GM06990 (cell line): ENCODE data around the gene IFITM10.

Source experiments
- DNase-seq: peaks from one replicate; pipeline ENCODE4 v3.0.0-alpha.2; 2011; ENCODE audit not compliant: insufficient read length; ENCODE audit errors: extremely low read depth
- H3K27me3 ChIP-seq: replicated peaks from 2 replicates; pipeline ENCODE4 v1.6.0; 2011; ENCODE audit warnings: low read length; ENCODE audit not compliant: control insufficient read depth, insufficient read depth
- H3K36me3 ChIP-seq: 2 replicates; pipeline ENCODE4 v1.5.1; 2011; ENCODE audit warnings: low read length; ENCODE audit not compliant: control insufficient read depth, insufficient read depth
- H3K4me3 ChIP-seq: replicated peaks from 2 replicates; pipeline ENCODE4 v1.5.1; 2011; ENCODE audit warnings: low read depth, mild to moderate bottlenecking, control low read depth, low read length
- CTCF ChIP-seq: IDR thresholded peaks from 2 replicates; pipeline ENCODE4 v1.5.1; 2011; ENCODE audit warnings: low read length, control low read depth, mild to moderate bottlenecking, inconsistent platforms; ENCODE audit not compliant: insufficient read depth, poor library complexity, severe bottlenecking

IFITM10 gene

GRCh38 chr11:1782031-1782590 lies 31.7 kb upstream of the IFITM10 start:
- no peak for DNase-seq
- TF ChIP-seq CTCF = no peak
- no peaks in the 10 kb centered on the region for H3K36me3 ChIP-seq

GRCh38 chr11:1781593-1781975 lies 31.2 kb upstream of the IFITM10 start:
- Histone ChIP-seq H3K4me3 (no peak overlapping the region), H3K36me3 (no peaks in the 10 kb centered on the region), H3K27me3 (no peaks in the 10 kb centered on the region; the same call in 1 of the 2 replicates)
- TF ChIP-seq CTCF = no peak
- no peak for DNase-seq

More at GRCh38 chr11:1782031-1782590, 31.7 kb upstream of the IFITM10 start:
- H3K27me3 ChIP-seq = no peaks in the 10 kb centered on the region; the same call in 1 of the 2 replicates
- H3K4me3 ChIP-seq = no peak overlapping the region

GRCh38 chr11:1780700-1781592 lies 30.6 kb upstream of the IFITM10 start:
- no peak for DNase-seq
- no peak for TF ChIP-seq CTCF
- no peak overlapping the region for H3K4me3 ChIP-seq
- H3K36me3 ChIP-seq = no peaks in the 10 kb centered on the region
- no peaks in the 10 kb centered on the region; the same call in 1 of the 2 replicates for H3K27me3 ChIP-seq

- TF ChIP-seq CTCF = no peak
- H3K27me3 ChIP-seq = no peaks in the 10 kb centered on the region; the same call in 1 of the 2 replicates
Measured at GRCh38 chr11:1779806-1780699, 29.7 kb upstream of the IFITM10 start.

GRCh38 chr11:1779034-1779805 lies 28.8 kb upstream of the IFITM10 start:
- Histone ChIP-seq H3K36me3 (no peaks in the 10 kb centered on the region), H3K4me3 (no peak overlapping the region), H3K27me3 (no peaks in the 10 kb centered on the region; the same call in 1 of the 2 replicates)
- TF ChIP-seq CTCF = no peak
- DNase-seq = no peak

More at GRCh38 chr11:1779806-1780699, 29.7 kb upstream of the IFITM10 start:
- no peak for DNase-seq
- Histone ChIP-seq H3K4me3 (no peak overlapping the region), H3K36me3 (no peaks in the 10 kb centered on the region)
